Omental fat pad (tissue), 4 donors: ENCODE data around the gene USP22. TPM values are rescaled to one million over a fixed set of nuclear protein-coding genes. Genes with fewer than 3 reads are reported as not detected.

Source experiments
- ATAC-seq: fragments of 150-250 bp; one replicate; pipeline ENCODE4 v1.9.1; 2016; ENCODE audit warnings: mild to moderate bottlenecking, moderate library complexity; ENCODE audit not compliant: low FRiP score
- DNase-seq: peaks from one replicate; pipeline ENCODE4 v3.0.0-alpha.2; 2019; ENCODE audit warnings: low spot score
- total RNA-seq, 4 donors: library from RNA; depleted of rRNA; stranded (reverse); fragments of >200 nt; gene quantifications; one replicate each; pipeline ENCODE4 v1.1.0, GENCODE V29; 2016
- TF ChIP-seq, protein P1 (sequence below), 3 donors: fragments of 450-650 bp; IDR thresholded peaks; one replicate each; pipeline ENCODE4 v1.5.1; 2016 to 2017; ENCODE audit warnings: antibody characterized with exemption in 3 of 3, mild to moderate bottlenecking in 3 of 3, moderate library complexity in 2 of 3

USP22 gene
- total RNA-seq, 4 donors from 2014 or later = 99.1 to 121 (median 109) TPM

DNA sequence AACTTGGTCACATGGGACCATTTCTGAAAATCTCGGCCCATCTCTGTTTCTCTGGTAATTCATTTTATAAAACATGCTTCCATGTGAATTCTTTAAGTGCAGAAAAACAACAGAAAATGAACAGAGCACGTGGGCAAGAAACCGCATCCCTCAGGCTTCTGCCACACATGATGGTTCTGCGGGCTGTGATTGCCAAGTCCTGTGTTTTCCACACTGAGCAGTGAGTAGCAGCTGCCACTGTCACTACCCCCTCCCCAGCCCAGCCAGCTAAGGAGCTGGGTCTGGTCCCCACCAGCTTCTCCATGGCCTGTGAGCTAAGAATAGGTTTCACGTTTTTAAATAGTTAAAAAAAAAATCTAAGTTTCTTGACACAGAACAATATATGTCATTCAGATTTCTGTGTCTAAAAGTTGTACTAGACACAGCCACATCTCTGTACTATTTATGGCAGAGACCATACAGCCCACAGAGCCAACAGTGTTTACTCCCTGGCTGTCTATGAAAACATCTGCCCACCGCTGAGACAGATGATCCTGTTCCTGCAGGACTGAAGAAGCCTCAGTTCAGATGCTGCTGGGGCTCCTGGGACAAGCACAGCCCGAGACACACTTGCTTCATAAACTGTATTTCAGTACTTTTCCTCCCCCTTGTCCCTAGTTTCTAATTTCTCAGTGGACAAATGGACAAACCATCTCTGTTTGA lies 41.5 kb downstream of the USP22 start:
- DNase-seq = no peak
- TF ChIP-seq, protein P1, sequence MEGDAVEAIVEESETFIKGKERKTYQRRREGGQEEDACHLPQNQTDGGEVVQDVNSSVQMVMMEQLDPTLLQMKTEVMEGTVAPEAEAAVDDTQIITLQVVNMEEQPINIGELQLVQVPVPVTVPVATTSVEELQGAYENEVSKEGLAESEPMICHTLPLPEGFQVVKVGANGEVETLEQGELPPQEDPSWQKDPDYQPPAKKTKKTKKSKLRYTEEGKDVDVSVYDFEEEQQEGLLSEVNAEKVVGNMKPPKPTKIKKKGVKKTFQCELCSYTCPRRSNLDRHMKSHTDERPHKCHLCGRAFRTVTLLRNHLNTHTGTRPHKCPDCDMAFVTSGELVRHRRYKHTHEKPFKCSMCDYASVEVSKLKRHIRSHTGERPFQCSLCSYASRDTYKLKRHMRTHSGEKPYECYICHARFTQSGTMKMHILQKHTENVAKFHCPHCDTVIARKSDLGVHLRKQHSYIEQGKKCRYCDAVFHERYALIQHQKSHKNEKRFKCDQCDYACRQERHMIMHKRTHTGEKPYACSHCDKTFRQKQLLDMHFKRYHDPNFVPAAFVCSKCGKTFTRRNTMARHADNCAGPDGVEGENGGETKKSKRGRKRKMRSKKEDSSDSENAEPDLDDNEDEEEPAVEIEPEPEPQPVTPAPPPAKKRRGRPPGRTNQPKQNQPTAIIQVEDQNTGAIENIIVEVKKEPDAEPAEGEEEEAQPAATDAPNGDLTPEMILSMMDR (IDR thresholded peaks at IDR 0.05) = no peak
- no peak for ATAC-seq

DNA sequence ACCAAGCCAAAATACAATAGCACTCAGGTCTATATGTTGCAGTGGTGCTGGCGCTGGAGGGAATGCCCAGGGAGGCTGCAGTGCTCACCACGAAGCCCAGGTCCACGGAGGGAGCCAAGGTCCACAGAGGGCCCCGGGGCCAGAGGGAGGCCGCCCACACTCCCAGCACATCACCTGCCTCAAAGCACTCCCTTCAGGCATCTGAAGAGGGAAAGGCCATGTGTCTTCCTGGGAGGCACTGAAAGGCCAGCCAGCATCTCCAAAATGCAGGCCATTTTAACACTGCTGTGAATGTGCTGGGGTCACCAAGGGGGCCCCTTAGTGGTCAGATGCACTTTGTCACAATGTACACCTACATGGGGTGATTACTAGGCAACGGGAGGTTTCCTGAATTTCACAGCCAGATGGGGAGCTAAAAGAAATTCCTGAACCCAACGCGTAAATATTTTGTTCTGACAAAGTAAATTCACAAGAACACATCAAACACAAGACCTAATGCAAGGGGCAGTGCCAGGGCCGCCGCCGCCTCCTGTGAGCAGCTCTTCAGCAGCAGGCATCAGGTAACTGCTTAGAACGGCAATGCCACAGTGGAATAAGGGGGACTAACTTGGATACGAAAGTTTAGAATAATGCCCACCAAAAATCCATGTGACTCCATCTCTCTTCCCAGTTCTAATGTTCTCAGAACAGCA lies 42.8 kb downstream of the USP22 start:
- ATAC-seq = no peak
- TF ChIP-seq, protein P1 (IDR thresholded peaks at IDR 0.05) = no peak

DNA sequence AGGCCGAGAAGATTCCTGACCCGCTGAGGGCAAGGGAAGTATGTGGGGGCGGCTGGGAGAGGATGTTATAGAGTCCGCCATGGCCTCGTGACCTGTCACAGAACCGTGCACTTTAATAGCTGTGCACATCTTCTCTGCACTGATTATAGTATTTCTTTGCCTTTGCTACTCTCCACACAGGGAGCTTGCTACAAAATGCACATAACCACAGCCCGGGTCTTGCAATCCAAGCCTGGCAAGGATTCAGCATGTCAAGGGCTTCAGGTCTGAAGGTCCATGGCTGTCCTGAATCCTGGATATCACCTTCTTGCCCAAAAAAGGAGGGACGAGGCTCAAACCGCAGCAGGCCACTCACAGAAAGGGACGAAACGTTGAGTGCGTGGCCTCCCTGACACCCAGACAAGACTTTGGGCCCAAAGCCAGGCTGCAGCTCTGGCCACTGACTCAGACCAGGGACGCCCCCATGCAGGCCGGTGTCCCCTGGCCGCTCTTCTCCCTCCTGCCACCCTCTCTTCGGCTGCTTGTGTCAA lies 43.7 kb downstream of the USP22 start:
- DNase-seq (no peak), ATAC-seq (no peak)
- TF ChIP-seq, protein P1 (IDR thresholded peaks at IDR 0.05) = no peak

More for the DNA sequence above, 42.8 kb downstream of the USP22 start:
- no peak for DNase-seq

DNA sequence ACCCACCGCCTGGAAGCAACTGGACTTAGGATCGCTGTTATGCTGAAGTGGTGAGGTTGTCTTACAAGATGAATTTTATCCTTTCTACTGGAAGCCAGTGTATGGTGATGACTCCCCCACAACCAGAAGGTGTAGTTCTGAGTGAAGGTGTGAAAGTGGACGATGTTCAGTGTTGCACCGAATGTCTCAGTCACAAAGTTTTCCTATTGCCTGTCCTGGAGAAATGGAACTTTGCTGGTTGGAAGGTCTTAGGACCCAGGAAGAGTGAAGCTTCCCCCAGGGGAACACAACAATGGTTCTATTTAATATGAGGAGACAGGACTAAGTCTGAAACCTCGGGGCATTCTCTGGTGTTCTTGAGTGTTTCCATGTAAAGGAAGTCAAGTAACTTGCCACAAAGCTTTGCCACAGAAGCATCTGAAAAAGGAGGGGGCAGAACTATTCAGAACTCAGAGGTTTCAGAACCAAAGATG lies 44.2 kb downstream of the USP22 start:
- TF ChIP-seq, protein P1 (IDR thresholded peaks at IDR 0.05) = no peak
- no peak for ATAC-seq
- DNase-seq = no peak

DNA sequence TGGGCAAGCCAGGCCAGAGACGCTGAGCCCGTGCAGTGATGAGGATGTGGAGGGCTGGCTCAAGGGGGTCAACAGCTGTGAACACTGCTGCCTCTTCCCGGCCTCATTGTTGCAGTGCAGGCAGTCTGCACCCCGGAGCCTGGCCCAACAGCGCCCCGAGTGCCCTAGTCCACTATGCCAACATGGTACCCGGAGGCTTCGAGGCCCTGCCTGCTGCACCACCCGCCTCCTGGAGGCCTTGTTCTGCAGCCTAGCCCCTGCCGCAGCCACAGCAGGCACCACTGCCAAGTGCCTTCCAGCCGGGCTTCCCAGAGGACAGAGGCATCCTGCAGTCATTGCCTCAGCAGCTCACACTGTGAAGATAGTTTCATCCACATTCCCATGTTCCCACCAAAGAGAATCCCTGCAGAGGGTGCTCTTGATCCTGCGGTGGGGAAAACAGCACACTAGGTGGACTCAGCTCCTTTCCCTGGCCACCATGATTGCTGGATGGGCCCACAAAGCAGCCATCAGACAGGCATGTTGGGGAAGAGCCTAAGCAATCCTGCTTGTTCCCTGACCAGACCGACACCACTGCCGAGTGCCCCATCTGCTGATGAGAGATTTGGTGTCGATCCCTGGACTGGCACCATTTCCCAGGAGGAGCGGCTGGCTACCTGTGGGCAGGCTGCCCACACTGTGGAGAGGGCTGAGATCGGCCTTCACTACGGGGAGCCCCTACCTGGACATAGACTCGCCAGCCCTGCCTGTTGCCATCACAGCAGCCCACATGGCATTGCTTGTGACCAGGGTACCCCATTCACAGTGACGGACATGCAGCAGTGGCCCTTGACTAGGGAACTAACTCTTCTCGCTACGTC lies 44.9 kb downstream of the USP22 start:
- TF ChIP-seq, protein P1 (IDR thresholded peaks at IDR 0.05) = no peak
- DNase-seq (no peak), ATAC-seq (no peak)

DNA sequence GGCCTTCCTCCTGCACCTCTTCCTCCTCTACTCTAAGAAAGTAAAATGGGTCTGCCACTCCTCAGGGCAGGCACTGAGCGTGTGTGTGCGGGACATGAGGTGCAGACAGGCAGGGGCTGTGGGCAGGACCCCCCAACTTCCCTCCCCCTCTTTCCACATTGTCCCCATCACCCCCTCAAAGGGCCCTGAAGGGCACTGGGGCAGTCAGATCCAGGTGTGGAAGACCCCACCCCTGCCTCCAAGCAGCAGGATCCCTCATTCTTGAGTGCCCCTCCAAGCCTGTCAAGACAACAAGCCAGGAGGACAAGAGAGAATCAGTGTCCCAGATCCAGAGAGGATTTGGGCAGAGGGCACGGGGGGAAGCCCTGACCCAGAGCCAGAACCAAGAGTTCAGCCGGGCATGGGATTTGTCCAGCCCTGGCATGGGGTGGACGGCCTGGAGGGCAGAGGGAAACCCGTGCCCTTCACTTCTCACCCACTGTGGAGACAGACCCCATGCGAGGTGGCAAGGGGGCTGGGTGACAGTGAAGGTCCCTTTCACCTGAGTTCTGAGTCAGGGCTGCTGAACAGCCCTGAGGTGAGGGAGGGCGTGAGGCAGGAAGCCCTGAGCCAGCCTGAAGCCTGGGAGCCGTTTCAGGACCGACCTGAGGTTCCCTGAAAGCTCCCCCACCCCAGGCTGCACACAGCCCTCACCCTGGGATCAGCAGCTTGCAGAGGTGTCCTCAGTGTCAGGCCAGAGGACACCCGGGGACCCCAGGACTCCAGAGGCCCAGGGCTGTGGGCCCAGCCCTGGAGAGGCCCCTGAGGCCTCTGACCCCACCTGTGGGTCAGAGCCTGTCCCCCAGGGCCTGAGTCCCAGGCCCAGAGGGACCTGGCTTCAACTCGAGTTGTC lies 45.8 kb downstream of the USP22 start:
- no peak for ATAC-seq
- DNase-seq = no peak
- TF ChIP-seq, protein P1 (IDR thresholded peaks at IDR 0.05) = no peak
